HS-27A (cell line): ENCODE data around the gene KRTAP10-1.

ENCODE experiments used
- DNase-seq: peaks from one replicate; pipeline ENCODE4 v3.0.0-alpha.2; 2012; ENCODE audit warnings: low read depth, missing footprints

KRTAP10-1 gene

GRCh38 chr21:44500111-44500510 lies 39.9 kb downstream of the KRTAP10-1 start:
- no peak for DNase-seq

- DNase-seq, result no peak
Observed at GRCh38 chr21:44499631-44500030, 40.4 kb downstream of the KRTAP10-1 start.

GRCh38 chr21:44499211-44499560 lies 40.8 kb downstream of the KRTAP10-1 start:
- DNase-seq, result no peak

GRCh38 chr21:44498280-44499210 lies 41.5 kb downstream of the KRTAP10-1 start:
- DNase-seq, result no peak

- DNase-seq, result no peak
Observed at GRCh38 chr21:44497703-44498126, 42.3 kb downstream of the KRTAP10-1 start.

GRCh38 chr21:44496564-44497550 lies 43.1 kb downstream of the KRTAP10-1 start:
- no peak for DNase-seq

- no peak for DNase-seq
Observed at GRCh38 chr21:44495611-44496563, 44.1 kb downstream of the KRTAP10-1 start.

GRCh38 chr21:44494956-44495355 lies 45.0 kb downstream of the KRTAP10-1 start:
- DNase-seq, result no peak

- no peak for DNase-seq
Observed at GRCh38 chr21:44494418-44494817, 45.6 kb downstream of the KRTAP10-1 start.

- DNase-seq, result no peak
Observed at GRCh38 chr21:44492567-44493385, 47.2 kb downstream of the KRTAP10-1 start.

GRCh38 chr21:44490816-44491215 lies 49.2 kb downstream of the KRTAP10-1 start:
- no peak for DNase-seq

- DNase-seq, result no peak
Observed at GRCh38 chr21:44490405-44490804, 49.6 kb downstream of the KRTAP10-1 start.

- DNase-seq, result no peak
Observed at GRCh38 chr21:44489962-44490361, 50.0 kb downstream of the KRTAP10-1 start.
